Brain microvascular endothelial cell (primary cell): ENCODE data around the gene TRIM10.

Experiments
- DNase-seq: peaks from one replicate; pipeline ENCODE4 v3.0.0-alpha.2; 2020
- H3K27ac ChIP-seq: fragments of 250-450 bp; sonication (Bioruptor Pico); 2 replicates; pipeline ENCODE4 v1.5.1; 2020; ENCODE audit warnings: mild to moderate bottlenecking, moderate library complexity
- H3K27me3 ChIP-seq: fragments of 250-450 bp; sonication (Bioruptor Pico); replicated peaks from 2 replicates; pipeline ENCODE4 v1.5.1; 2020; ENCODE audit warnings: mild to moderate bottlenecking
- H3K36me3 ChIP-seq: fragments of 250-450 bp; sonication (Bioruptor Pico); replicated peaks from 2 replicates; pipeline ENCODE4 v1.5.1; 2020; ENCODE audit warnings: mild to moderate bottlenecking
- H3K4me3 ChIP-seq: 2 replicates; pipeline ENCODE4 v1.5.1; 2011; ENCODE audit warnings: low read depth, mild to moderate bottlenecking, control low read depth, low read length, moderate library complexity
- in situ Hi-C: cut with HindIII; loops from 2 replicates; pipeline ENCODE4 v1.10.0; 2017; ENCODE audit warnings: low sequenced_read_pairs, low pct_ligation_motif_present
- TF ChIP-seq, protein P1 (sequence below): IDR thresholded peaks from 2 replicates; pipeline ENCODE4 v1.5.1; 2011; ENCODE audit warnings: low read depth, mild to moderate bottlenecking, moderate library complexity, low read length, control low read depth, inconsistent platforms; ENCODE audit errors: missing control alignments

Gene TRIM10

DNA sequence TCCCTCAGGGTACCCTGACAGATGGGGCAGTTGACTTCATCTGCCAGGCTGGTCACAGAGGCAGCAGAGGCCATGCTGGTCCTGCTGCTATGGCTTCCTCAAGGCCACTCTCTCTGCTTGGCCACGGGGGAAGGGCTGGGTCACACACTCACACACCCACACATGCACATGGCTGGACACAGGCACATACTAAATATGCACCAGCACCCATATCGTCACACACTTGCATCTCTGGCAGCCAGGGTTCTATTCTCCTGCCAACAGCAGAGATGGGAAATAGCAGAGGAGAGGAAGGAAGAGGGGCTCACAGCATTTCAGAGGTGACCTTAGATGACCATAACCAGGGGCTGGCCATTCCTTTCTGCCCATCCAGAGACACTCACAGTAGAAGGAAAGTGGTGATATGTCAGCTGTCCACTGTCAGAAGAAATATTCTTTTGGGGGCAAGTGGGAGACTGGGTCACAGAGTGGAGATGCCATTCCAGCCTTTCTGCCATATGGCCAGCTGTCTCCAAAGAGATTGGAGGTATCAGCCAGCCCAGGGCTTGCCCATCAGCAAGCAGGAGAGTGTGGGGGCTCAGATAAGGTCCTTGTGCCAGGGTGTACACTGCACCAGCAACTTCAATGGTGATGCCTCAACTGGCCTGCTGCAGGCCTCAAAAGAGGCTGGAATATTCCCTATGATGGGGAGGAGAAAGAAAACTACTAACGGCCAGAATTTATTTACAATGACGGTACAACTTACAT is at the start of gene TRIM10:
Gene TRIM10 (minus strand): TSS at position 427 of the 747 bp plus-strand sequence. CDS start 353 bp downstream, at position 74.
- Histone ChIP-seq H3K4me3 (no peak within 1 kb of the TSS), H3K36me3 (no peaks in the 10 kb centered on the region), H3K27ac (no peak within 1 kb of the TSS), H3K27me3 (no peaks in the 10 kb centered on the region)
- TF ChIP-seq, protein P1, sequence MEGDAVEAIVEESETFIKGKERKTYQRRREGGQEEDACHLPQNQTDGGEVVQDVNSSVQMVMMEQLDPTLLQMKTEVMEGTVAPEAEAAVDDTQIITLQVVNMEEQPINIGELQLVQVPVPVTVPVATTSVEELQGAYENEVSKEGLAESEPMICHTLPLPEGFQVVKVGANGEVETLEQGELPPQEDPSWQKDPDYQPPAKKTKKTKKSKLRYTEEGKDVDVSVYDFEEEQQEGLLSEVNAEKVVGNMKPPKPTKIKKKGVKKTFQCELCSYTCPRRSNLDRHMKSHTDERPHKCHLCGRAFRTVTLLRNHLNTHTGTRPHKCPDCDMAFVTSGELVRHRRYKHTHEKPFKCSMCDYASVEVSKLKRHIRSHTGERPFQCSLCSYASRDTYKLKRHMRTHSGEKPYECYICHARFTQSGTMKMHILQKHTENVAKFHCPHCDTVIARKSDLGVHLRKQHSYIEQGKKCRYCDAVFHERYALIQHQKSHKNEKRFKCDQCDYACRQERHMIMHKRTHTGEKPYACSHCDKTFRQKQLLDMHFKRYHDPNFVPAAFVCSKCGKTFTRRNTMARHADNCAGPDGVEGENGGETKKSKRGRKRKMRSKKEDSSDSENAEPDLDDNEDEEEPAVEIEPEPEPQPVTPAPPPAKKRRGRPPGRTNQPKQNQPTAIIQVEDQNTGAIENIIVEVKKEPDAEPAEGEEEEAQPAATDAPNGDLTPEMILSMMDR: no peak
- in situ Hi-C loops: no loop called here
- DNase-seq: no peak

- Histone ChIP-seq H3K36me3 (no peaks in the 10 kb centered on the region), H3K27me3 (no peaks in the 10 kb centered on the region), H3K4me3 (no peak overlapping the region), H3K27ac (no peak overlapping the region)
- DNase-seq: no peak
- in situ Hi-C loops: no loop called here
- TF ChIP-seq, protein P1: no peak
Observed at GRCh38 chr6:30207619-30208295, 46.7 kb upstream of the TRIM10 start.

- H3K36me3 ChIP-seq: no peaks in the 10 kb centered on the region
- H3K27ac ChIP-seq: no peak overlapping the region
- in situ Hi-C loops: no loop called here
- TF ChIP-seq, protein P1: no peak
- DNase-seq: no peak
- H3K27me3 ChIP-seq: no peaks in the 10 kb centered on the region
- no peak overlapping the region for H3K4me3 ChIP-seq
Observed at GRCh38 chr6:30206799-30207618, 46.0 kb upstream of the TRIM10 start.

DNA sequence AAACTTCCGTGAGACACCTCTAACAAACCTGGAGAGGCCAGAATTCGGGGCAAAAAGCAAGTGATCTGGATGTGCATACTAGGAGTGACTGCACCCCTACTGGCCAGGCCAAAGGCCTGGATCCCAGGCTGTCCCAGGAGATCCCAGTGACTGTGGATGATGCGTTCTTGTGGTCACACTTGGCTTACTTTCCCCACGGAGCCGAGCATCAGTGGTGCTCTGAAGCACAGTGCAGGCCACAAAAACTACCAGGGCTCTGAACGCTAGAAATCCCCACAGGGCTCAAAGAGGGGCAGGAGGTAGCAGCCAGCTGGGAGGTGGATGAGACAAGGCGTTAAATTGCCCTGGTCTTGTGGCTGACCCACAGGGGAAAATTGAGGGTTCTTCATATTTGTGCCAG is 45.1 kb upstream of the TRIM10 start:
- Histone ChIP-seq H3K27me3 (no peaks in the 10 kb centered on the region), H3K36me3 (no peaks in the 10 kb centered on the region), H3K27ac (no peak overlapping the region), H3K4me3 (no peak overlapping the region)
- TF ChIP-seq, protein P1: no peak
- in situ Hi-C loops: no loop called here
- DNase-seq: no peak

DNA sequence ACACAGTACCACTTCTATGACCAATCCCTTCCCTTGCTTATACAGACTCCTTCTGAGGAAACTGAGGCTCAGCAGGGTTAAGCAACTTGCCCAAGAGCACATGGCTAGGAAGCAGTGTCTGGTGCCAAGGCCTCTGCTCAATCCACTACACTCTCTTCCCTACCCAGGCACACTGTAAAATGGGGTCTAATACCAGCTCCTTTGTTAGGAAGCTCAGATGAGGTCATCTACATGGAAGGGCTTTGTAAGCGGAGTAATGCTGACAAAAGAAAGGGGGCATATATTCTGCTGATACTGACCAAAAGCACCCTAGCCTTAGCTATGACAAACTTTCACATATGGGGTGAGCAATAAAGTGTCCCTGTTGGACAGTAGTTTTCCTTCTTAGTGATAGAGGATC is 43.1 kb upstream of the TRIM10 start:
- Histone ChIP-seq H3K27ac (no peak overlapping the region), H3K4me3 (no peak overlapping the region), H3K27me3 (no peaks in the 10 kb centered on the region), H3K36me3 (peaks cover under 1% of the 10 kb centered on the region)
- in situ Hi-C loops: no loop called here
- DNase-seq: no peak
- TF ChIP-seq, protein P1: no peak
